GM18520 (cell line): ENCODE results near the gene RRM2.
"Not testable (repeated sequence)": the region's sequence is repeated elsewhere in the genome, so short reads cannot be mapped to it uniquely, and the experiment has no call there.

Source experiments
- ATAC-seq: cut with Tn5 transposase; IDR thresholded peaks from one replicate; pipeline ENCODE4 v1.9.1; 2021; ENCODE audit not compliant: unreplicated experiment

Gene RRM2

GRCh38 chr2:10132043-10132575 is 9.6 kb downstream of the RRM2 start:
- no peak for ATAC-seq

- no peak for ATAC-seq
Measured at GRCh38 chr2:10132596-10132995, 10.1 kb downstream of the RRM2 start.

- ATAC-seq = no peak
Measured at GRCh38 chr2:10132996-10133647, 10.6 kb downstream of the RRM2 start.

- no peak for ATAC-seq
Measured at GRCh38 chr2:10135296-10136089, 13.0 kb downstream of the RRM2 start.

GRCh38 chr2:10136101-10136934 is 13.8 kb downstream of the RRM2 start:
- ATAC-seq = no peak

GRCh38 chr2:10137053-10137843 is 14.7 kb downstream of the RRM2 start:
- ATAC-seq = no peak

- no peak for ATAC-seq
Measured at GRCh38 chr2:10139536-10139935, 17.0 kb downstream of the RRM2 start.

- ATAC-seq = no peak
Measured at GRCh38 chr2:10140841-10141610, 18.5 kb downstream of the RRM2 start.

- no peak for ATAC-seq
Measured at GRCh38 chr2:10141736-10142639, 19.4 kb downstream of the RRM2 start.

- ATAC-seq = no peak
Measured at GRCh38 chr2:10142640-10142965, 20.1 kb downstream of the RRM2 start.

GRCh38 chr2:10144771-10145518 is 22.4 kb downstream of the RRM2 start:
- no peak for ATAC-seq

GRCh38 chr2:10145519-10146357 is 23.2 kb downstream of the RRM2 start:
- no peak for ATAC-seq

- ATAC-seq = no peak
Measured at GRCh38 chr2:10146366-10147005, 23.9 kb downstream of the RRM2 start.

GRCh38 chr2:10147050-10147660 is 24.6 kb downstream of the RRM2 start:
- not testable (repeated sequence) for ATAC-seq

- ATAC-seq = no peak
Measured at GRCh38 chr2:10148268-10148667, 25.7 kb downstream of the RRM2 start.

- ATAC-seq = no peak
Measured at GRCh38 chr2:10149635-10150034, 27.1 kb downstream of the RRM2 start.
